Measurements from ENCODE around the gene CIDEC. TPM values are rescaled to one million over a fixed set of nuclear protein-coding genes. Genes with fewer than 3 reads are reported as not detected.

CIDEC gene
- total and polyA plus RNA-seq, 4 donors: 0.08 TPM; not detected in 3

DNA sequence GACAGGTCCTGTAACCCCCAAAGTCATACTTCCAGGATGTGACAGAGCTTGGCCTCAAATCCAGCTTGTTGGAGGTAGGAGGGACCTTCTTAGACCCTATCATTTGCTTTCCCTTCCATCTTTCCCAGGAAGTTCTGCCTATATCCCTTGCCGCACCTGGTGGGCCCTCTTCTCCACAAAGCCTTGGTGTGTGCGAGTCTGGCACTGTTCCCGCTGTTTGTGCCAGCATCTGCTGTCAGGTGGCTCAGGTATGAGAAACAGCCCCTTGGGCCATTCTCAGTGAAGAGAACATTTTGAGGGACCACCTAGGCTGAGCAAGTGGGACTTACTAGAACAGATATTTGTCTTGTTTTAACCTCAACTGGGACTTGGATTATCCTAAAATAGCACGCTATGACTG is 23.9 kb upstream of the CIDEC start:
- ATAC-seq (ENCODE audit: insufficient read depth, low FRiP score) (no peak), DNase-seq (no peak)
- H3K27me3 ChIP-seq (ENCODE audit: control insufficient read depth in 3 of 3, insufficient read depth in 3 of 3, low read length in 2 of 3): no peaks in the 10 kb centered on the region
- TF ChIP-seq, protein P1, sequence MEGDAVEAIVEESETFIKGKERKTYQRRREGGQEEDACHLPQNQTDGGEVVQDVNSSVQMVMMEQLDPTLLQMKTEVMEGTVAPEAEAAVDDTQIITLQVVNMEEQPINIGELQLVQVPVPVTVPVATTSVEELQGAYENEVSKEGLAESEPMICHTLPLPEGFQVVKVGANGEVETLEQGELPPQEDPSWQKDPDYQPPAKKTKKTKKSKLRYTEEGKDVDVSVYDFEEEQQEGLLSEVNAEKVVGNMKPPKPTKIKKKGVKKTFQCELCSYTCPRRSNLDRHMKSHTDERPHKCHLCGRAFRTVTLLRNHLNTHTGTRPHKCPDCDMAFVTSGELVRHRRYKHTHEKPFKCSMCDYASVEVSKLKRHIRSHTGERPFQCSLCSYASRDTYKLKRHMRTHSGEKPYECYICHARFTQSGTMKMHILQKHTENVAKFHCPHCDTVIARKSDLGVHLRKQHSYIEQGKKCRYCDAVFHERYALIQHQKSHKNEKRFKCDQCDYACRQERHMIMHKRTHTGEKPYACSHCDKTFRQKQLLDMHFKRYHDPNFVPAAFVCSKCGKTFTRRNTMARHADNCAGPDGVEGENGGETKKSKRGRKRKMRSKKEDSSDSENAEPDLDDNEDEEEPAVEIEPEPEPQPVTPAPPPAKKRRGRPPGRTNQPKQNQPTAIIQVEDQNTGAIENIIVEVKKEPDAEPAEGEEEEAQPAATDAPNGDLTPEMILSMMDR (IDR thresholded peaks at IDR 0.05; ENCODE audit: control extremely low read depth, extremely low read depth): no peak
- H3K9ac ChIP-seq (ENCODE audit: insufficient read depth in 1 of 2, low read length in 2 of 2): peak overlapping the region in 1 of 2 donors; percentile 9
- H3K36me3 ChIP-seq (ENCODE audit: control insufficient read depth in 4 of 4, insufficient read depth in 4 of 4, low read length in 4 of 4): no peaks in the 10 kb centered on the region
- H3K27ac ChIP-seq (ENCODE audit: low read depth in 1 of 2, low read length in 1 of 2): no peak overlapping the region
- no peak overlapping the region for H3K4me3 ChIP-seq
- 81 to 88% methylated on average over 4 of the region's 4 CpGs for WGBS, 2 donors
- no peaks in the 10 kb centered on the region for H3K9me3 ChIP-seq (ENCODE audit: control insufficient read depth in 4 of 4, insufficient read depth in 3 of 4, low read length in 3 of 4)
- H3K4me1 ChIP-seq (ENCODE audit: control insufficient read depth in 5 of 5, insufficient read depth in 5 of 5, low read length in 5 of 5): peaks cover 0 to 10% (median under 1%) of the 10 kb centered on the region in 5 donors

DNA sequence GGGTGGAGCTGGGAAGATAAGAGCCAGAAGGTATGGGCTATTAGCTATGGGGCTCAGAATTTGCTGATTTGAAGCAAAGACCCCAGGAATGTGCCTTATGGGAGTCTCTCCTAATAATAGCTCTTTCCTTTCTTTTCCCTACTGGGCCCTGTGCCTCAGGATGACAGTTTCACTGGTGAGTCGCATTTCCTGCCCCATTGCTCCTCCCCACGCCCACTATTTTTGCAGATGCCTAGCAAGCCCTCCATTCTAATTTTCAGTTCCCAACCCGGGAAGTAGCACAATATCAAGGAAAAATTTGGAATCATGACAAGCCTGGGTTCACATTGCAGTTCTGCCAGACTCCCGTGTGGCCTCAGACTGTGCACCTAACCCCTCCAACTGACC is 23.2 kb upstream of the CIDEC start:
- Histone ChIP-seq H3K27me3 (ENCODE audit: control insufficient read depth in 3 of 3, insufficient read depth in 3 of 3, low read length in 2 of 3) (no peaks in the 10 kb centered on the region), H3K9me3 (ENCODE audit: control insufficient read depth in 4 of 4, insufficient read depth in 3 of 4, low read length in 3 of 4) (no peaks in the 10 kb centered on the region), H3K9ac (ENCODE audit: insufficient read depth in 1 of 2, low read length in 2 of 2) (peak overlapping the region; percentile 40 to 46), H3K4me3 (no peak overlapping the region), H3K27ac (ENCODE audit: low read depth in 1 of 2, low read length in 1 of 2) (peak overlapping the region in 1 of 2 donors; percentile 76), H3K4me1 (ENCODE audit: control insufficient read depth in 5 of 5, insufficient read depth in 5 of 5, low read length in 5 of 5) (peaks cover 0 to 17% (median 5%) of the 10 kb centered on the region in 5 donors), H3K36me3 (ENCODE audit: control insufficient read depth in 4 of 4, insufficient read depth in 4 of 4, low read length in 4 of 4) (no peaks in the 10 kb centered on the region)
- ATAC-seq (ENCODE audit: insufficient read depth, low FRiP score) (no peak), DNase-seq (peak in 2 of 3 donors; percentile 20 to 46)
- WGBS, 2 donors: 22% methylated on average over 4 of the region's 4 CpGs
- TF ChIP-seq, protein P1 (IDR thresholded peaks at IDR 0.05; ENCODE audit: control extremely low read depth, extremely low read depth): no peak

GRCh38 chr3:9902372-9903237 is 22.6 kb upstream of the CIDEC start, which contains the start of gene IL17RE:
Gene IL17RE, plus strand, starts transcription at chr3:9902848. Its CDS starts 85 bp downstream, at chr3:9902933.
- TF ChIP-seq, protein P1 (IDR thresholded peaks at IDR 0.05; ENCODE audit: control extremely low read depth, extremely low read depth): no peak
- H3K9ac ChIP-seq (ENCODE audit: insufficient read depth in 1 of 2, low read length in 2 of 2): peak within 1 kb of the TSS; percentile 40 to 46
- H3K36me3 ChIP-seq (ENCODE audit: control insufficient read depth in 4 of 4, insufficient read depth in 4 of 4, low read length in 4 of 4): no peaks in the 10 kb centered on the region
- WGBS, 2 donors: 57 to 70% methylated on average over 13 of the region's 13 CpGs
- no peaks in the 10 kb centered on the region for H3K9me3 ChIP-seq (ENCODE audit: control insufficient read depth in 4 of 4, insufficient read depth in 3 of 4, low read length in 3 of 4)
- no peaks in the 10 kb centered on the region for H3K27me3 ChIP-seq (ENCODE audit: control insufficient read depth in 3 of 3, insufficient read depth in 3 of 3, low read length in 2 of 3)
- DNase-seq (peak; percentile 40 to 72 (median 70)), ATAC-seq (ENCODE audit: insufficient read depth, low FRiP score) (peak; percentile 78)
- H3K4me1 ChIP-seq (ENCODE audit: control insufficient read depth in 5 of 5, insufficient read depth in 5 of 5, low read length in 5 of 5): peaks cover 0 to 23% (median 9%) of the 10 kb centered on the region in 5 donors
- H3K4me3 ChIP-seq: peak within 1 kb of the TSS; percentile 15
- H3K27ac ChIP-seq (ENCODE audit: low read depth in 1 of 2, low read length in 1 of 2): peak within 1 kb of the TSS in 1 of 2 donors; percentile 76
